ENCODE data around the gene CBR4.

Gene CBR4

DNA sequence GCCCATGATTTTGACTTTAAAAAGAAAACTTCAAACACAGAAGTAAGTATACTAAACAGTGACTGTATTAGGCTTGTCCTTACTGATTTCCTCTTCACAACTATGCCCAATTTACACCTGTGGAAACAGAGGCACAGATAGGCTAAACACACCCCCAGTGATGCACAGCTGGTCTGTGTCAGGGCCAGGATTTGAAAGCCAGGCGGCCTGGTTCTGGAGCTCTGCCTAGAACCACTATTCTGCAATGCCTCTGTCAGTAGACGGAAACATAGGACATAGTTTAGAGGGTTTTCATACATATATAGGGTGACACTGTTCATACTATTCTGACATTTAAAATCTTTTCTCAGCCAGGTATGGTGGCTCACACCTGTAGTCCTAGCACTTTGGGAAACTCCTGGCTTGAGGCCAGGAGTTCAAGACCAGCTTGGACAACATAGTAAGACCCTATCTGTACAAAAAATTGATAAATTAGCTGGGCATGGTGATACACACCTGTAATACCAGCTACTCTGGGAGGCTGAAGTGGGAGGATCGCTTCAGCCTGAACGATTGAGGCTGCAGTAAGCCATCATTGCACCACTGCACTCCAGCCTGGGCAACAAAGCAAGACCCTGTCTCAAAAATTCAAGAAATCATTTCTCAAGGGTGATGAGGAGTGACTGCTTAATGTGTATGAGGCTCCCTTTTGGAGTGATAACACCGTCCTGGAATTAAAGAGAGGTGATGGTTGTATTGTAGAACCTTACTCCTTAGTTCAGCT is 23.0 kb upstream of the CBR4 start:
- DNase-seq = no peak

- DNase-seq = no peak
Measured at GRCh38 chr4:169032194-169032593, 22.1 kb upstream of the CBR4 start.

GRCh38 chr4:169031392-169031791 is 21.3 kb upstream of the CBR4 start:
- no peak for DNase-seq

GRCh38 chr4:169030562-169030982 is 20.5 kb upstream of the CBR4 start:
- no peak for DNase-seq

DNA sequence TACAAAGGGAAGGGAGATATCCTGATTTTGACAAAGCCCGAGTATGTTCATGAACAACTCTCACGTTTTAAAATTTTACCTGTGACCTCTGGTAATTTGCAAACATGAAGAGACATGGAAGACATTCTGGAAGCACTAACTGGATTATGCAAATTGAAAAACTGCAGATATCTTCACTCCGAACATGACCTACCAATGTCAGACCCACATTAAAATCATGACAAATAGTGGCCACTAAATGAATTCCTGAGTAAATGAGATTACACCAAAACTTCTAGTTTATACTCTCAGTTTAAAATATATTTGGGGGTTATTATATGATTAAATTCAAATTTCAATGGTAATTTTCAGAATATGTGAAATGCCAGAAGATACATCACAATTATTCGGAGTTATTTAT is 19.9 kb upstream of the CBR4 start:
- no peak for DNase-seq

- DNase-seq = no peak
Measured at GRCh38 chr4:169027663-169028062, 17.6 kb upstream of the CBR4 start.

DNA sequence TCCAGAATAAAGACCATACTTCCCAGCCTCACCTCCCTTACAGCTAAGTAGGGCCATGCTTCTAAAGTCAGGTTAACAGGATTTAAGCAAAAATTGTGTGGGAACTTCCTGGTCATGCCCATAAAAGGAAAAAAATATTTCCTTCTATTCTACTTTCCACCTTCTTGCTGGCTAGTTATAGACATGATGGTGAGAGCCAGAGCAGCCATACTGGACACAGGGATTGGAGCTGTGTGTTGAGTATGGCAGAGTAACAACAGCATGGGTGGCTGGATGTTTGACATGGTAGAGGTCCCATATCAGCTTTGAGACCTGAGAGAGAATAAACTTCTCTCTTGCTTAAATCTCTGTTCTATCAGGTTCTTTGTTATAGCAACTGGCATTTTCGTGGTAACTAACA is 15.1 kb upstream of the CBR4 start:
- DNase-seq = no peak

- DNase-seq = no peak
Measured at GRCh38 chr4:169024762-169025161, 14.7 kb upstream of the CBR4 start.

GRCh38 chr4:169018406-169018805 is 8.4 kb upstream of the CBR4 start:
- no peak for DNase-seq

DNA sequence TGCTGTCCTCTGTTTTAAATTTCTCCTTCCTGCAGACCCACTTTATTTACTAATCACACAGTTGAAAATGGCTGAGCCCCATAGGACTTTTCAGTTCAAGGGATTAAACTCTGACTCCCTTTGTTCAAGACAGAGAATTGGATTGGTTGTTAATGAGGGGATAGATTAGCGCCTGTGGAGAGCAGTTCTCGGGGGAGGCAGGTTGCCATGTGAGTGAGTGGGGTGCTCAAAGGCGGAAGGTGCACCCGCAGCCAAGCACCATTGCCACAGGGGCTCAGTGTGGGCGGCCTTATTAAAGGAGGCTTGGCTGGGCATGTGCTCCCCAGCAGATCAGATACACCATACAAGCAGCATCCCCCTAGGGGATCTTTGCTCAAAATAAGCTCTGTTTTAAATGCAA is 7.9 kb upstream of the CBR4 start:
- DNase-seq = no peak

DNA sequence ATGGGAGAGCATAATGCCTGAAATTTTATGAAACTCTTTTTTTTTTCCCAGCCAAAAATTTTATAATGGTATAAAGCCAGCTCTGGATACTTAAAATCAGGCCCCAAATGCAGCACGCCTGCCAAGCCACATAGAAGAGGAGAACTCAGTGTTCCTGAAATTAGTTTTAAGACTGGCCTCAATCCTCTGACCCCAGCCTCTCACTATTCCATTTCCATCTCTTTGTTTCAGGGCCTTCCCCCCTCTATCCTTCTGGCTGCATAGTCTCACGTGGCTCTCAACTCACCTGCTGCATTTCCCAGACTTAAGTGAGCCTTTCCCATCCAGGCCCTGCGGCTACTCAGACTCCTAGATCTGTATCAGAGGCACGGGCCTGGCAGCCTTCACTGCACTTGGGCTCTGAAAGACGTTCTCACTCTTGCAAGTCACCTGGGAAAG is 5.2 kb upstream of the CBR4 start:
- DNase-seq = no peak

DNA sequence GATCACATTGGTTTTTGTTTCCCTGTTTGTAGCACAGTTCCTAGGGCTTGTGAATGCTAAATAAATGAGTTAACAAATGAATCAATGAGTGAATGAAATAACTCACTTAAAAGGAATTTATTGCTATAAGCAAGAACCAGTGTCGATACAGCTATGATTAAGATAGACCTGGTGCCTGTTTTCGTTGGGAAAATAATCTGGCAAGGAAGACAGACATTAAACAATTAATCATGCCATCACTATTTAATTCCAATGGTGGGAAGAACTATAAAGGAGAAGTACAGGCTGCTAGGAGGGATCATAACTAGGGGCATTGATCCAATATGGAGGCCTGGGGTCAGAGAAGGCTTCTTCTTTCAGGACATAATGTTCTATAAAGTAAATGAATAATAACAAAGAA is 4.5 kb upstream of the CBR4 start:
- no peak for DNase-seq

DNA sequence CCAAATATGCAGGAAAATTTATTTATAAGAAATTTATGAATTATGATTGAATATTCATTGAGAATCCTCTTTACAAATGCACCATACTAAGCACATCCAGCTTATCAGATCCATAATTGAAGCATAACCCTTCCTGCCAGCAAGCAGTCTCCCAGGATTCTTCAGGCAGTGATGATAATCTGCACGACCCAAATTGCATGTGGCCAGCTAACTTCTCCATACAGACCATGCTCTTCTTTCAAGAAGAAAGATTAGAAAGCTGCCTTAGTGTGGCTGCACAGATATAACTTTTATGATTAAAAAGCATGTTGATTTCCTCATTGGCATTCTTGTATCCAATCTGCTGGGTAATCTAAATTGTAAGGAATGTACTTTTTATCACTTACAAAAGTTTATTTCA is 3.3 kb upstream of the CBR4 start:
- DNase-seq = no peak

GRCh38 chr4:169012049-169012448 is 2.0 kb upstream of the CBR4 start:
- DNase-seq = no peak

DNA sequence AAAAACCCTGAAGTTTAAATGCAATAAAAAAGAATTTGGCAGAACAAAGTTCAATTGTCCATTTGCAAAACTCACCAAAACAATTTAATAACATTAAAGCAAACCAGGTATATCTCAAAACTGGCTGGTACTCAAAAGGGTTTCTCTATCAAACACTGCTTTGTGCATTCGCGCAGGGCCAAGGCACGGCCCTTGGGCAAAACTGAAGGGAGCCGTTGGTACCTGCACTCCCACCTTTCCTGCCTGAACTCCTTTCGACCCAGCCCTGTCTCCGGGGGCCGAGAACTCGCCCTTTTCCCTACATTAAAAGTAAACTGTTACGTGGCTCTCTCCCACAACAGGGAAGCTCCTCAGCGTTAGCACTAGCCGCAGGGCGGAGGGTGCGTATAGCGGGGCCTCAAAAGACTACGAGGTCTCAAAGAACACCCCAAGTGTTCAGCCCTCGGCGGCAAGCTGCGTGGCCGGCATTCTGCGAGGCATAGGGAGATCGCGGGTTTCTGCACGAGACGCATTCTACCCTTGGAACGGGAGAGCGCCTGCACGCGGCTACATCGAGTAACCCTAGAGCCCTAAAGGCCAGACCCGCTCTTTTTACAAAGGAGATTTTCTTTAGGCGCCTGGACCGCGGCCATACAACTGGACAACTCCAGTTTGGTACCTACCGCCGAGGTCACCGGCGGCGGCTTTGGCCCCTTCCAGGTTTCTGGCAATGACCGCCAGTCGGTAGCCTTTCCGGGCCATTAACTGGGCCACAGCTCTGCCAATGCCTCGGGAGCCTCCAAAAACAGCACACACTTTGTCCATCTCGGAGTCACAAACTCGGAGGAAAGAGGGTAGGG is 550 bp downstream of the CBR4 start:
- peak; percentile 35 for DNase-seq

DNA sequence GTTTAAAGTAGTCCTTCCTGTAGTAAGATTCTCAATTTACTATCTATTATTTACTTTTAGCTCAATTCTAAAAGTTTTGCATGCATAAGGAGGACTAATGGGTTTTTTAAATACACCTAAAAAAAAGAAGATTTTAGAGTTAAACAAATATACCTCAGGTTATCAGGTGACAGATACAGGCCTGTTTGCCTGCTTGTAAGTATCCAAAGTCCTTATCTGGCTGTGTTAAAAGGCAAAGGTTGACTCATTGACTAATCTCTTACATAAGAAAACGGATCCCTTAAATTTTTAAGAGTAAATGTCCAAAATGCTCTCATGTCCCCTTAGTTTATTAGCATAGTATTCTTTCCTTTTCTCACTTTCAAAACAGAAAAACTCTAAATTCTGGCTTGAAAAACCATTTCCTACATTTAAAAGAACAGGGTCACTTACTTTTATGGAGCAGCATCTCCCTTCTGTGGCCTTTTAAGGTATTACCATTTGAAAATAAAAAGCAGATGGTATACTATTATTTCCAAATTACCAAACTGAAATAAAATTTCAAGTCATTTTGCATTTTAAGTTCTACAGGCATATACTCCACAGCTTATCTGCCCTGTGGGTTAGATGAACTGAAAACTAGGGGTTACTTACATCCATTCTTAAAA is 4.5 kb downstream of the CBR4 start:
- no peak for DNase-seq

DNA sequence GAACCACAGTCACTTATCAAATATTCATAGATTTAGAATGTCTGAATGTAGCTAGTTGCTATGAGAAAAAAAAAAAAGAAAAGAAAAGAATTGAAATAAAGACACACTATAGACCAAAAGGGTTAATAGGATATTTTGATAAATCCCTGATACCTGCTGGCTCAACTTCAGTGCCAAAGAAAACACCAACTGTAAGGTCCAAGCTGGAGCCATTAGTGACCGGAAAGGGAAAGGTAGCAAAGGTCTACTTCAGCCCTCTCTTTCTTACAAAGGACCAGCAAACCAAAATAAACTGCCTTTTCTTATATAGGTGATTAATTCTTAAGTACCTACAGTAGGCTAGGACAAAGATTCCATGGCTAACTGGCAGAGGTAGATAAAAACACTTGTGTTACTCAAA is 9.7 kb downstream of the CBR4 start:
- DNase-seq = no peak

GRCh38 chr4:168999809-169000208 is 10.2 kb downstream of the CBR4 start:
- no peak for DNase-seq

DNA sequence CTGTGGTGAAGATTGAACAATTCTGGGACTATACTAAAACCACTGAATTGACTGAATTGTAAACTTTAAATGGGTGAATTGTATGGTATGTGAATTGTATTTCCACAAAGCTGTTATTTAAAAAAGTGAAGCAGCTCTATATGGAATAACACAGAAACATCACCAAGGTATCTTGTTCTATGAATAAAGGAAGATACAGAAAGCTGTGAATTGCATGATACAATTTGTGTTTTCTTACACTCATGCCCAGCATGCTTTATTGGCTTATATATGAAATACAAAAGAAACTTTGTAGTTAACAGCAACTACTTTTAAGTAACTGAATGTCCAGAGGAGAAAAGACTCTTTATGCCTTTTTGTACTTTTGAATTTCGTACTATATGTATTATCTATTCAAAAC is 11.5 kb downstream of the CBR4 start:
- no peak for DNase-seq

DNA sequence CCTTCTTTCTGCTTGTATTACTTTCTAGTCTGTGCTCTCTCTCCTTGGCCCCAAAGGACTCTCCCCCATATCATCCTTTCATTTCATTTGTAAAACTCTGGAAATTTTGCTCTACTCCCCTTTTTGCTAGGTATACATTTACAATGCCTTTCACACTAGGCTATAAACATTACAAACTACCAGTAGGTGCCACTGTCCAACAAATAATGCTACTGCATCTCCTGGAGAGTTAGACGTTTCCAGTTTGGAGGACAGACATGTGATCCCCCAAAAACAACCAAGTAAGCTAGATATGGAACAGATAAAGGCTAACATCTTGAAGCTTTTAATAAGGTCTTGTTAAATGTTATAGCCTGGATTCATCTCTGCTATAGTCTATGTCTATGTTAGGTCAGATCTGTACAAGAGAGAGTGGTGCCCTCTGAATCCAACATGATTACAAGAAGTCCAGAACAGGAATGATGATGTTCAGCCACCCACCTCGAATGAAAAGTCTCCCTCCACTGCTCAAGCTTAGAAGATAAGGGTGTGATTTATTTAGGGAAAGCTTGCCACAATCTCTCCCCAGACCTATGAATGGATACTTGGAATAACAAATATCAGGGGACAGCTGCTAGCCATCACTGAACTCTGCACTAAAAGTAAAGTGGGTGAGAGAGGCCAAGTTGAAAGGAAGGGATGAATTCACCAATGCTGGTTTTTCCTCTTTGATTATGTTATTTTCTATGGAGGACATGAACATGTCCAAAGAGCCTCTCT is 14.3 kb downstream of the CBR4 start:
- DNase-seq = no peak

- DNase-seq = no peak
Measured at GRCh38 chr4:168994958-168995357, 15.1 kb downstream of the CBR4 start.

- DNase-seq = no peak
Measured at GRCh38 chr4:168993714-168994510, 16.1 kb downstream of the CBR4 start.

Data from activated gamma-delta T cell treated with Interleukin-2 at 50 U/mL for 16 hours (primary cell).